Measurements from ENCODE around the gene S1PR1. TPM values are rescaled to one million over a fixed set of nuclear protein-coding genes. Genes with fewer than 3 reads are reported as not detected.

The S1PR1 gene
- total RNA-seq, 1 experiment from 2014 or later, result 0.68 TPM

DNA sequence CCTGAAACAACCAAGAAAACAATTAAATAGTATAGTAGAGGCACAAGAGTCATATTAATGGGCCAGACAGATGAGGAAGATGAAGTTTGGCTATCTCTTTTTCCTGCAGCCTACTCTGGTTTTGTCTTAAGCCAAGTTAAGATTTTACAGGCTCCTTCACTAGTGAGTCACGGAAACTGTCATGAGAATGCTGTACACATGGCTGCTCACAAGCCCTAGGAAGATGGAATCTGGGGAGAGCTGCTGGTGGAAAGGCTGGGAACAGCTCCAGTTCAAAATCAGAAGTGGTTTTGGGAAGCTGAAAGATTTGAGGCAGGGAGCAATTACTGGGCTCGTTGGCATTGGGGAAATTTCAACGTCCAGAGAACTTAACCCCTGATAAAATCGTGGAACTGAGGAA lies 46.4 kb upstream of the S1PR1 start:
- no peak for DNase-seq
- POLR2A ChIA-PET (ENCODE audit: unreplicated experiment), result no interaction called here
- Histone ChIP-seq H3K4me3 (no peak overlapping the region), H3K4me1 (replicated peaks; ENCODE audit: insufficient read depth) (peaks cover 10% of the 10 kb centered on the region), H3K9me2 (ENCODE audit: insufficient read depth) (no peaks in the 10 kb centered on the region), H4K20me1 (ENCODE audit: insufficient read depth) (no peaks in the 10 kb centered on the region), H3K9me3 (ENCODE audit: insufficient read depth, low read depth) (no peaks in the 10 kb centered on the region), H3K27ac (no peak overlapping the region), H3K79me2 (ENCODE audit: low read depth) (no peaks in the 10 kb centered on the region), H3F3A (ENCODE audit: insufficient read depth, low read depth) (no peaks in the 10 kb centered on the region), H3K36me3 (ENCODE audit: low read depth) (no peaks in the 10 kb centered on the region), H3K27me3 (ENCODE audit: insufficient read depth, low read depth) (no peaks in the 10 kb centered on the region), H3K4me2 (no peak overlapping the region), H2AFZ (peak overlapping the region; percentile 20; the same call in 1 of the 2 replicates)
- CTCF ChIA-PET, result no interaction called here
- BruUV-seq (replicated peaks), result no TSS peak
- TF ChIP-seq, protein P1, sequence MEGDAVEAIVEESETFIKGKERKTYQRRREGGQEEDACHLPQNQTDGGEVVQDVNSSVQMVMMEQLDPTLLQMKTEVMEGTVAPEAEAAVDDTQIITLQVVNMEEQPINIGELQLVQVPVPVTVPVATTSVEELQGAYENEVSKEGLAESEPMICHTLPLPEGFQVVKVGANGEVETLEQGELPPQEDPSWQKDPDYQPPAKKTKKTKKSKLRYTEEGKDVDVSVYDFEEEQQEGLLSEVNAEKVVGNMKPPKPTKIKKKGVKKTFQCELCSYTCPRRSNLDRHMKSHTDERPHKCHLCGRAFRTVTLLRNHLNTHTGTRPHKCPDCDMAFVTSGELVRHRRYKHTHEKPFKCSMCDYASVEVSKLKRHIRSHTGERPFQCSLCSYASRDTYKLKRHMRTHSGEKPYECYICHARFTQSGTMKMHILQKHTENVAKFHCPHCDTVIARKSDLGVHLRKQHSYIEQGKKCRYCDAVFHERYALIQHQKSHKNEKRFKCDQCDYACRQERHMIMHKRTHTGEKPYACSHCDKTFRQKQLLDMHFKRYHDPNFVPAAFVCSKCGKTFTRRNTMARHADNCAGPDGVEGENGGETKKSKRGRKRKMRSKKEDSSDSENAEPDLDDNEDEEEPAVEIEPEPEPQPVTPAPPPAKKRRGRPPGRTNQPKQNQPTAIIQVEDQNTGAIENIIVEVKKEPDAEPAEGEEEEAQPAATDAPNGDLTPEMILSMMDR (conservative IDR thresholded peaks at IDR 0.05), result no peak
- TF ChIP-seq EZH2 (IDR thresholded peaks at IDR 0.05; ENCODE audit: low read depth), result no peak
- intact Hi-C loops (cut with micrococcal nuclease; ENCODE audit: unreplicated experiment), result no loop called here

DNA sequence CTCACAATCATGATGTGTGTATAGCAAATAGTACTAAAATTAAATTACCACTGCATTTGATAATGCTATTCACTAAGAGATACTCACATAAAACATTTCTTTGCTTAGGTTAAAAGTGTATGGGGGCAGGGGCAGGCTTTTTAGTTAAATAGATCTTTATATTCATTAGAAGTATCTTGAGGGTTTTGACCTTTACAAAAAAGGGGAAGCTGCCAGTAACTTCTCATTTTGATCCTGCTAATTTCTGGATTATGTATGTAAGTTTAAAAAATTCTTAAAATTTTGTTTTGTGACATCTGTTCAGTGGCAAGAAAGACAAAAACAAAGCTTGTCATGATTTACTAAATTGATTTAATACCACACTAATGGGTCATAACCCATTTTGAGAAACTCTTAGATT lies 45.8 kb upstream of the S1PR1 start:
- ChIA-PET POLR2A (ENCODE audit: unreplicated experiment) (no interaction called here), CTCF (no interaction called here)
- H3F3A ChIP-seq (ENCODE audit: insufficient read depth, low read depth), result no peaks in the 10 kb centered on the region
- no peaks in the 10 kb centered on the region for H3K79me2 ChIP-seq (ENCODE audit: low read depth)
- H3K4me1 ChIP-seq (replicated peaks; ENCODE audit: insufficient read depth), result peaks cover 10% of the 10 kb centered on the region
- no peaks in the 10 kb centered on the region for H4K20me1 ChIP-seq (ENCODE audit: insufficient read depth)
- H3K27me3 ChIP-seq (ENCODE audit: insufficient read depth, low read depth), result no peaks in the 10 kb centered on the region
- H3K9me2 ChIP-seq (ENCODE audit: insufficient read depth), result no peaks in the 10 kb centered on the region
- no peaks in the 10 kb centered on the region for H3K9me3 ChIP-seq (ENCODE audit: insufficient read depth, low read depth)
- H3K4me3 ChIP-seq, result no peak overlapping the region
- intact Hi-C loops (cut with micrococcal nuclease; ENCODE audit: unreplicated experiment), result no loop called here
- no peak overlapping the region for H2AFZ ChIP-seq
- H3K36me3 ChIP-seq (ENCODE audit: low read depth), result no peaks in the 10 kb centered on the region
- no peak overlapping the region for H3K4me2 ChIP-seq
- no peak overlapping the region for H3K27ac ChIP-seq
- TF ChIP-seq, protein P1 (conservative IDR thresholded peaks at IDR 0.05), result no peak
- no peak for TF ChIP-seq EZH2 (IDR thresholded peaks at IDR 0.05; ENCODE audit: low read depth)
- BruUV-seq (replicated peaks), result no TSS peak
- no peak for DNase-seq

DNA sequence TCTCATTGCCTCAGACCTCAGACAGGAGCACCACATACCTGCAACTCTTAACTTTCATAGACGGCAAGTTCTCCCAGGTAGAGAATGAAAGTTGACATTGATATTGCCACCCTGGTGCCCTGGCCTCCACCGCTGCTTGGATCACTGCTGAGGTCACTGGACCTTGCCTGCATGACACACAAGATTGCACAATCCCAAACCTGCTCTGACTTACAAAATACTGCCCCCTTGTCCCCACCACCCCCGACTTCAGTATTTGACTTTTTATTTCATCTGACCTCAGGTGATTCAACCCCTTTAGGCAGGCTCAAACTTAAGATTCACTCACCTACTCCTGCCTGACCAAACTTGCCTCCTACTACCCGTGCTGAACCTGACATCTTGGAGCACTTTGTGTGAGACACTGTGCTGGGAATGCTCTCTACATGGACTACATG lies 43.1 kb upstream of the S1PR1 start:
- Histone ChIP-seq H3K9me2 (ENCODE audit: insufficient read depth) (no peaks in the 10 kb centered on the region), H3K27ac (no peak overlapping the region), H3K9me3 (ENCODE audit: insufficient read depth, low read depth) (no peaks in the 10 kb centered on the region), H3K79me2 (ENCODE audit: low read depth) (no peaks in the 10 kb centered on the region), H3K27me3 (ENCODE audit: insufficient read depth, low read depth) (no peaks in the 10 kb centered on the region), H3K4me2 (peak overlapping the region; percentile 10), H3K36me3 (ENCODE audit: low read depth) (no peaks in the 10 kb centered on the region), H2AFZ (no peak overlapping the region), H3K4me1 (replicated peaks; ENCODE audit: insufficient read depth) (peaks cover 10% of the 10 kb centered on the region), H3K4me3 (no peak overlapping the region), H4K20me1 (ENCODE audit: insufficient read depth) (no peaks in the 10 kb centered on the region), H3F3A (ENCODE audit: insufficient read depth, low read depth) (no peaks in the 10 kb centered on the region)
- TF ChIP-seq, protein P1 (conservative IDR thresholded peaks at IDR 0.05), result no peak
- no peak for TF ChIP-seq EZH2 (IDR thresholded peaks at IDR 0.05; ENCODE audit: low read depth)
- BruUV-seq (replicated peaks), result no TSS peak
- intact Hi-C loops (cut with micrococcal nuclease; ENCODE audit: unreplicated experiment), result no loop called here
- ChIA-PET CTCF (no interaction called here), POLR2A (ENCODE audit: unreplicated experiment) (no interaction called here)
- DNase-seq, result peak in 1 of 2 experiments; percentile 30

Measured in PC-9 (cell line).